ENCODE results near the gene TOM1L2. TPM values are rescaled to one million over a fixed set of nuclear protein-coding genes. Genes with fewer than 3 reads are reported as not detected.

The TOM1L2 gene
- total RNA-seq, 1 donor from 2014 or later = 119 TPM

DNA sequence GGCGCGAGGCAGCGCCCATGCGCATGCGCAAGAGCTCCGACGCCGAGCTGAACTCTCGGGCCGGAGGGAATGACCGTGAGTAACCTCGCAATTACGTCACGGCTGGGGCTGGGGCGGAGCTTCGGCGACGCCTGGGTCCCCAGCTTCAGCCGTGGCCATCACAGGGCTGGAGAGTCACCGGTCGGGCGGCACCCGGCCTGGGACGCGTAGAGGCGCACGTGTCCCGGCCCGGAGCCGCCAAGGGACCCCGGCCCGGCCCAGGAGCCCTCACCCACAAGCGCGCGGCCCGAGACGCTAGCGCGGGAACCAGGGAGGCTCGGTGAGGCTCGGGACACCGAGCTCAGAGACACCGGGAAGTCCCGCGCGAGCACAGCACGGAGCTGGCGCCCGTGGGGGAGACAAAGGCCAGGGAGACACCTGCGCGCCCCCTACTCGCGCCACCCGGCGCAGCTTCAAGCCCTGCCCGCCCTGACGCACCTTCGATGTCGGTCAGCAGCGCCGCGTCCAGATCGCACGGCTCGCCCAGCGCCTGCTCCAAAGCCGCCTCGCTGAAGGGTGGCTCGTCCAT lies 135.9 kb downstream of the TOM1L2 start:
- peak; percentile 99 for DNase-seq (ENCODE audit: low spot score)

DNA sequence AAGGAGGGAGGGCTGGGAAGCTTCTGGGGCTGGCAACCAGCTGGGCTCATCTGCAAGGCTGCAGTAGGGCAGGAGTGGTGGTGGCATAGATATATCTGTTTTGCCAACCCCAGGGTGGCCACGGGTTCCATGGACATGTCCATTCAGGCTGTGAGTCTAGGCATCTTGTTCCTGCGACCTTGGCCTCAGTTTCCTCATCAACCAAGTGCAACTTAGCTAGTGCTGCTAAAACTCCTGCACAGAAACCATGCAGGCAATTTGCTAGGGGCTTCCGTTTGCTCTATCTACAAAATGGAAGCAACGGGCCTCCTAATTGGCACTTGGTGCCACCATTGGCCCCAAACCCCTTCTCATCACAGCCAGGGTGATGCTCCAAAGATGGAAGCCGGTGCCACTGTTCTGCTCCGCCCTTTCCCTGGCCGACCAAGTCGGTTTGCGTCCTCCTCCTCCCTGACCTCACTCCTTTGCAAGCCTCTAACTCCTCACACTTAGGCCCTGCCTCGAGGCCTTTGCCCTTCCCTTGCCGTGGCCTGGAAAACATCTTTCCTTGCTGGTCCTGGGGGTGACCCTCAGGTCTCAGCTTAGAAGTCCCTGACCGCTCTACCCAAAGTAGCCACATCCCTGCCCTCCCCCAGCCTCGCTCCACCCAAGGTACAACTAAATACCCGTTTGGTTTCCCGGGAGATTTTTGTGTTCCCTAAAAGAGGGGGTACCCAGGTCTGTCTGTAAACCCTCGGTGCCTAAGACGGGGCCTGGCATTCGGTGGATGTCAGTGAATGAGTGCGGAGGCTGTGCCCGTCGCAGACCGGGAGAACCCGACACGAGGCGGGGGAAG lies 136.6 kb downstream of the TOM1L2 start:
- DNase-seq (ENCODE audit: low spot score) = no peak

- DNase-seq (ENCODE audit: low spot score) = no peak
These were observed 137.2 kb downstream of the TOM1L2 start for GRCh38 chr17:17834974-17835373.

- no peak for DNase-seq (ENCODE audit: low spot score)
These were observed 138.4 kb downstream of the TOM1L2 start for GRCh38 chr17:17833658-17834357.

DNA sequence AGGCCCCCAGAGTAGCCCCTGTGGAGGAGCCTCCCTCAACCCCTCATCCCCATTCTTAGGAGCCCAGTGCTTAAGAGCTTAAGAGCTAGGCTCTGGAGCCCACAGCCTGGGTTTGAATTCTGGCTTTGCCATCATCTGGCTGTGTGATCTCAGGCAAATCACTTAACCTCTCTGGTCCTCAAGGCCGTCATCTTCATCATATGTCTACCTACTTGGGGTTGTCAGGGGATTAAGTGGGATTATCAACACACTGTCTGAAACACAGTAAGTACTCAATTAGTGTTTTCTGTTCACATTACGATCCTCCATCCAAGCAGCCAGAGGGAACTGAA lies 140.2 kb downstream of the TOM1L2 start:
- DNase-seq (ENCODE audit: low spot score) = no peak

- DNase-seq (ENCODE audit: low spot score) = no peak
These were observed 140.8 kb downstream of the TOM1L2 start for GRCh38 chr17:17831208-17832031.

GRCh38 chr17:17830740-17831207 lies 141.4 kb downstream of the TOM1L2 start:
- no peak for DNase-seq (ENCODE audit: low spot score)

DNA sequence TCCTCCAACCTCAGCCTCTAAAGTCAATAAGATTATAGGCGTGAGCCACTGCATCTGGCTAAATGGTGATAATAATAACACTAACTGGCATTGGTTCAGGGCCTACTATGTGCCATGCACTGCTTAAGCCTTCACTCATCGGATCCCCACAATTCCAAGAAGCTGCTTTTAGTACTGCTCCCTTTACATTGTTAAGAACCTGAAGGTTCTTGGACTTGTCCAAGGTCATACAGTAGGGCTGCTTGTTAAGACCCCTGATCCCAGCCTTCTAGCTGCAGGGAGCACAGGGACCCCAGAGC lies 142.0 kb downstream of the TOM1L2 start:
- no peak for DNase-seq (ENCODE audit: low spot score)

DNA sequence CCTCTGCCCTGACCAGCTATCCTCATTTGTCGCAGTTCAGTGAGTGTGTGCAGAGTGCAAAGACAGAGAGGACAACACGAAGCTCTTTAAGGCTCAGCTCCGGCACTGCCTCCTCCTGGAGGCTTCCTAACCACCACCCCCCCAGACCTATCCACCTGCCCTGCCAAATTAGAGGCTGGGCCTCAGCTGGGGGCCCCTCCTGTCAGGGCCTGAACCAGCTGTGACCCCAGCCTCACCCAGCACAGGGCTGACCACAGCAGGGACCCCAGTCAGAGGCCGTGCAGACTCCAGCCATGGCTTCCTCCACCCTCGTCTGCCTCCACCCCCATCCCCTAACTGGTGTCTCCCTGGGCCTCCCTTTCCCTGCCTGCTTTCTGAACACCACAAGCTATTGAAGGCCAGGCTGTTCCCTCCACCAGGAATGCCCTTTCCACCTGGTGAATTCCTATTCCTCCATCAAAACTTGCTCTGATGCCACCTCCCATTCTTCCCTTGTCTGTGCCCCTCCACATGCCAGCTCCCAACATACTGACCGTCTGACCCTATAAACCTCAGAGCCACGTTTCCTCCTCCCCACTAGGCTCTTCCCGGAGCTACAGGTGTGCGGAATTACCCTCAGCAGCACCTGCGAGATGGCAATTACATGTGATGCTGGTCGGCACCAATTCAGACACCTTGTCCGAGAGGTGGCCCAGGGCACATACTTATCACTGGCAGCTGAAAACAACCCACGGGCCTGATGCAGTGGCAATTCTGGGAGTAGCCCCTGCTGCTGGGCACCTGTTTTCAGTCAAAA lies 144.2 kb downstream of the TOM1L2 start:
- DNase-seq (ENCODE audit: low spot score) = no peak

DNA sequence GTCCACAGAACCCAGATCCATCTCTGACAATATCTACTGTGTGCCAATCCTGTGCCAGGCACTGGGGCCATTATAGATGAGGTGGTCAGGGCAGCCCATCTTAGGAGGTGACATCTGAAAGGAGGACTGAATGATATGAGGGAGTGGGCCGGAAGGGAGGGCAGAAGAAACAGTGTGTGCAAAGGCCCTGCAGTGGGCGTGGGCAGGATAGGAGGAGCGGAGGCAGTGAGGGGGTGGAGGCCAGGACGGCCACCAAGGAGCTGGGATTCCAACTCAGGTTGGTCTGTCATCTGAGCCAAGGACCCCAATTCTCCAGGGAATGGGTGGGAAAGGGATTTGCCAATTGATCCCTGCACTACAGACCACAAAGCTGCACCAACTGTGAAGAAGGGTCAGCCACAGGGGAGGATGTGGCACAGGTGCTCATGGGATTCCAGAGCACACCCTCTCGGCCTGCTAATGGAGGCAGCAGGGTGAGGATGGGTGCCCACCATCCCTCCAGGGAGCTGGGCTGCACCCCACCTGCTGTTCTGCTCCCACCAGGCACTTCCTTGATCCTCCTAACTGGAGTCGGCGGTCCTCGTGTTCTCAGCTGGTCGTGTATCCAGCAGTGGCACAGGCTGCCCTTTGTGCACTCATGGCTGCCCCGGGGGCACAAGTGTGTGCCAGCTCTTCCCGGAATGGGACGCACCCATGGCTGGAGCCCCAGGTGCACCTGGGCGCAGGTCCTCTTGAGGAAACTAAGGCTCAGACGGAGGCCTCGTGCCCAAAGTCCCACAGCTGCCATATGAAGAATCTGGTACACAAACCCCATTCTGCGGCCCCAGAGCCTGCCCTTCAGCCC lies 145.0 kb downstream of the TOM1L2 start:
- no peak for DNase-seq (ENCODE audit: low spot score)

GRCh38 chr17:17826342-17826713 lies 145.9 kb downstream of the TOM1L2 start:
- DNase-seq (ENCODE audit: low spot score) = no peak

GRCh38 chr17:17824783-17825614 lies 147.2 kb downstream of the TOM1L2 start:
- DNase-seq (ENCODE audit: low spot score) = no peak

DNA sequence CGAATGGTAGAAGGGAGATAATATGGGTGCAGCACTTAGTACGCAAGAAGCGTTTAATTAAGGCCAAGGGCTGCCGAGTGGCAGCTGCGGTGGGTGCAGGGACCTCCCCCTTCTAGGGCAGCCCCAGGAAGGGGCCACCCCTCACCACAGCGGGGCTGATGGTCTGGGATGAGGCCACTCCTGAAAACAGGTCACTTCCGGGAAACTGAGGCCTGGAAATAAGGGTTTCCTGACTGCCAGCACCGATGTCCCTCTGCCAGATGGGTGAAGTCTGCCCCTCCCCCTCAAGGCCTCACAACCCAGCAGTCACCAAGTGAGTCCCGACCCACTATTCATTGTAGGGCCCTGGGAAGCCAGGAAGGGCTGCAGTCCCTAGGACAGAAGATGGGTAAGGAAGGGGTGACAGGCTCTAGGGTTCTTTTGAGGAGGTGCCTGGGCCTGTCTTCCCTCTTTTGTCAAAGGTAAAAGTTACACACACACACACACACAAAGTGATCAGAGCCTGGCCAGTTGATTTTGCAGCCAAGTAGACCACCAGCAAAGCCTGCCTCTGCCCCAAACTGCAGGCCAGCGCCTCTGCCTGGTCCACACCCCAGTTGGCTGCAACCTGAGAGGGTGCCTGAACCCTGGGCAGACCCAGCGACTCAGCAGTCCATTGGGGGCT lies 147.9 kb downstream of the TOM1L2 start:
- no peak for DNase-seq (ENCODE audit: low spot score)

- DNase-seq (ENCODE audit: low spot score) = peak; percentile 90
These were observed 148.6 kb downstream of the TOM1L2 start for GRCh38 chr17:17823433-17824118.

- no peak for DNase-seq (ENCODE audit: low spot score)
These were observed 149.6 kb downstream of the TOM1L2 start for GRCh38 chr17:17822616-17823015.

GRCh38 chr17:17822189-17822588 lies 150.0 kb downstream of the TOM1L2 start:
- DNase-seq (ENCODE audit: low spot score) = no peak

DNA sequence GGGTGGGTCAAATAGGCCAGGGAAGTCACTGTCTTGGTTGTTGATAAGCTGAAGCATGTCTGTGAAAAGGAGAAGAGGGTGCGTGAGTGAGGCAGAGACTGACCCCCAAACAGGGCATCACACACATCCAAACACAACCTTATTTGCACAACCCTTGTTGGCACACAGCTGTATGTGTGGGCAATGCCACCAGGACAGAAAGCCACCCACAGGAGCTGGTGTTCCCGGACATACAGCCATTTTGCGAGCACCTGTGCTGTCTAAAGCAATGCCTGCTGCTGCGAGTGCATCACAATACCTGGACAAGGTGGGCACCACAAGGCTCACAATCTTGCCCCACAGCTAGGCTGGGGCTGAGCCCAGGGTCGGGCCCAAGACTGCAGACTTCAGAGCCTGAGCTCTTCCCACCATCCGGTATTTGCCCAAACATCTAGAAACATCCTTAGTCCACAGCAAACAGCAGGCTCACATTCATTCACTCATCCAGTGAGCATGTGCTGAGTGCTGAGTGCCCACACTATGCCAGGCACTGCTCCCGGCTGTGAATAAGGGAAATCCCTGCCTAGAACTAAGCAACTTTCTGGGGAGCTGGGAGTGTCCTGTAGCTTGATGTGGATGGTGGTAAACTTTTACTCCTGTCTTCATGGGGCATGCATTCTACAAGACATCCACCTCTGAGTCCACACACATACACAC lies 151.6 kb downstream of the TOM1L2 start:
- no peak for DNase-seq (ENCODE audit: low spot score)

DNA sequence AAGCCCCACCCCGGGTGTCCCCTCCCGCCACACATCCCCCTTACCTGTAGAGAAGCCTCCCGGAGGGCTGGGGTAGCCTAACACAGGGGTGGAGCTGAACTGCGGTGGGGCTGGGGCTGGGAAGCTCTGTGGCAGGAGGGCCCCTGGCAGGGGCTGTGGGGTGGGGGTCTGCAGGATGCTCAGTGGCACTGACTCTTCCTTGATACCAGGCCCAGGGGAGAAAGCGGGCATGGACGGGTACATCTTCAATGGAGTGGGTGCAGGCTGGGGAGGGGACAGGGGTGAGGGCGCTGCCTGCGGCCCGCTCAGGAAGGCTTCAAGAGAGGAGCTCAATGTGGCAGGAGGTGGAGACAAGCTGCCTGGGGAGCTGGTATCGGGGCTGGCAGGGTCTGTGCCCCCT lies 152.2 kb downstream of the TOM1L2 start:
- DNase-seq (ENCODE audit: low spot score) = no peak

Measured in ureter (tissue), 1 donor.